ENCODE measurements around the gene ZFPM1. TPM values are rescaled to one million over a fixed set of nuclear protein-coding genes. Genes with fewer than 3 reads are reported as not detected.

Gene ZFPM1
- total RNA-seq, 2 experiments from 2014 or later = 2.1 to 14.2 TPM

- POLR2A ChIA-PET = no interaction called here
- Histone ChIP-seq H3K27ac (ENCODE audit: low read depth, low read length, poor library complexity, severe bottlenecking) (no peak overlapping the region), H3K79me2 (ENCODE audit: insufficient read depth, low read depth, low read length) (no peaks in the 10 kb centered on the region), H3K9me2 (ENCODE audit: insufficient read depth, low read length) (no peaks in the 10 kb centered on the region), H3K9me3 (ENCODE audit: low read length) (no peaks in the 10 kb centered on the region), H3K36me3 (ENCODE audit: insufficient read depth, low read length) (no peaks in the 10 kb centered on the region), H4K20me1 (ENCODE audit: insufficient read depth, low read length) (no peaks in the 10 kb centered on the region), H2AFZ (ENCODE audit: low read length) (no peak overlapping the region), H3K4me2 (ENCODE audit: low read length) (no peak overlapping the region), H3K4me3 (ENCODE audit: low read depth, low read length, poor library complexity, severe bottlenecking) (no peak overlapping the region), H3K4me1 (ENCODE audit: insufficient read depth, low read length, poor library complexity, severe bottlenecking) (peaks cover 6% of the 10 kb centered on the region)
- CTCF ChIA-PET (ENCODE audit: unreplicated experiment) = no interaction called here
- no peak for DNase-seq (ENCODE audit: low spot score)
- TF ChIP-seq EZH2phosphoT487 (IDR thresholded peaks at IDR 0.05; ENCODE audit: borderline replicate concordance, low read depth, low read length) = no peak
- TF ChIP-seq, protein P1, sequence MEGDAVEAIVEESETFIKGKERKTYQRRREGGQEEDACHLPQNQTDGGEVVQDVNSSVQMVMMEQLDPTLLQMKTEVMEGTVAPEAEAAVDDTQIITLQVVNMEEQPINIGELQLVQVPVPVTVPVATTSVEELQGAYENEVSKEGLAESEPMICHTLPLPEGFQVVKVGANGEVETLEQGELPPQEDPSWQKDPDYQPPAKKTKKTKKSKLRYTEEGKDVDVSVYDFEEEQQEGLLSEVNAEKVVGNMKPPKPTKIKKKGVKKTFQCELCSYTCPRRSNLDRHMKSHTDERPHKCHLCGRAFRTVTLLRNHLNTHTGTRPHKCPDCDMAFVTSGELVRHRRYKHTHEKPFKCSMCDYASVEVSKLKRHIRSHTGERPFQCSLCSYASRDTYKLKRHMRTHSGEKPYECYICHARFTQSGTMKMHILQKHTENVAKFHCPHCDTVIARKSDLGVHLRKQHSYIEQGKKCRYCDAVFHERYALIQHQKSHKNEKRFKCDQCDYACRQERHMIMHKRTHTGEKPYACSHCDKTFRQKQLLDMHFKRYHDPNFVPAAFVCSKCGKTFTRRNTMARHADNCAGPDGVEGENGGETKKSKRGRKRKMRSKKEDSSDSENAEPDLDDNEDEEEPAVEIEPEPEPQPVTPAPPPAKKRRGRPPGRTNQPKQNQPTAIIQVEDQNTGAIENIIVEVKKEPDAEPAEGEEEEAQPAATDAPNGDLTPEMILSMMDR (conservative IDR thresholded peaks at IDR 0.05; ENCODE audit: low read length) = no peak
- intact Hi-C loops (cut with micrococcal nuclease; ENCODE audit: unreplicated experiment) = no loop called here
- BruUV-seq (replicated peaks) = no TSS peak
Observed at GRCh38 chr16:88523309-88524161, 70.5 kb downstream of the ZFPM1 start.

DNA sequence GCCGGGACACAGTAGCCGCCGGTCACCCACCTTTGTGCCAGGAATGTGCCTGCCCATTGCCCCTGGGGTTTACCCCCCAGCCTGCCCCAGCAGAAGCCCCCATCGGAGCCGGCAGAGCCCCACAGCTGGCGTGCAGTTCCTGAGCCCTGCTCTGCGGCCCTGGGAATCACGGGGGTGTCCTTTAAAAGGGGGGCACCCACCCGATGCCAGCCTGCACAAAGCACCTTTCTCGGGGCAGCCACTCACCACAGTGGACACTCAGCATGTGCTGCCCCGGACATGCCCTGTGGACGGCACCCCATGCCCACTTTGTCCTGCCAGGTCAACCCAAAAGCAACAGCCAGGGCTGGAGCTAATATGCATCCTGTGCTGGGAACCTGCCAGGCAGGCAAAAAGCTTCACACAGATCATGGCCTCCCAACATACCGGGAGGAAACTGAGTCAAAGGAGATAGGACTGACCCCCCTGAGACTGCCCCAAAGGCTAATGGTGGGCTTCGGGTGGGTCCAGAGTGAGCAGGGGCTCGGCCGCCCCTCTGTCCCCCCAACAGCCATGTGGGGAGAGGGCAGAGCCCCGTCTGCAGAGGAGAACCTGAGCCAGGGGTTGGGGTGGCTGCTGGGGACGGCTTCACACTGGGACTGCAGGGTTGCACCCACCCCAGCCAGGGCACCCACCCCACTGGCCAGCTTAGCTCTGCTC is 71.3 kb downstream of the ZFPM1 start:
- Histone ChIP-seq H3K9me3 (ENCODE audit: low read length) (no peaks in the 10 kb centered on the region), H3K36me3 (ENCODE audit: insufficient read depth, low read length) (no peaks in the 10 kb centered on the region), H2AFZ (ENCODE audit: low read length) (no peak overlapping the region), H3K4me1 (ENCODE audit: insufficient read depth, low read length, poor library complexity, severe bottlenecking) (peaks cover 6% of the 10 kb centered on the region), H4K20me1 (ENCODE audit: insufficient read depth, low read length) (no peaks in the 10 kb centered on the region), H3K4me2 (ENCODE audit: low read length) (no peak overlapping the region), H3K27ac (ENCODE audit: low read depth, low read length, poor library complexity, severe bottlenecking) (no peak overlapping the region), H3K9me2 (ENCODE audit: insufficient read depth, low read length) (no peaks in the 10 kb centered on the region), H3K79me2 (ENCODE audit: insufficient read depth, low read depth, low read length) (no peaks in the 10 kb centered on the region), H3K4me3 (ENCODE audit: low read depth, low read length, poor library complexity, severe bottlenecking) (no peak overlapping the region)
- TF ChIP-seq EZH2phosphoT487 (IDR thresholded peaks at IDR 0.05; ENCODE audit: borderline replicate concordance, low read depth, low read length) = no peak
- TF ChIP-seq, protein P1 (conservative IDR thresholded peaks at IDR 0.05; ENCODE audit: low read length) = no peak
- no TSS peak for BruUV-seq (replicated peaks)
- CTCF ChIA-PET (ENCODE audit: unreplicated experiment) = no interaction called here
- DNase-seq (ENCODE audit: low spot score) = no peak
- intact Hi-C loops (cut with micrococcal nuclease; ENCODE audit: unreplicated experiment) = no loop called here
- POLR2A ChIA-PET = no interaction called here

All from OCI-LY7 (cell line).